Measurements from ENCODE around the gene MYBPC2. TPM values are rescaled to one million over a fixed set of nuclear protein-coding genes. Genes with fewer than 3 reads are reported as not detected.
A peak's percentile ranks its signal among the peaks of the same experiment; 100 is the strongest.

The MYBPC2 gene
- total RNA-seq, 1 donor from 2014 or later = not detected

GRCh38 chr19:50476907-50477238 is 44.2 kb downstream of the MYBPC2 start:
- peaks cover 22% of the 10 kb centered on the region for H3K4me1 ChIP-seq
- intact Hi-C loops (cut with DNase I) = no loop called here
- peaks cover 0 to 28% of the 10 kb centered on the region in 2 donors for H3K36me3 ChIP-seq

GRCh38 chr19:50477751-50478515 is 45.2 kb downstream of the MYBPC2 start:
- peak overlapping the region; percentile 77 to 86 for H3K4me3 ChIP-seq
- intact Hi-C loops (cut with DNase I) = no loop called here
- no peaks in the 10 kb centered on the region for H3K9me3 ChIP-seq
- peaks cover 22% of the 10 kb centered on the region for H3K4me1 ChIP-seq
- H3K36me3 ChIP-seq = peaks cover 0 to 34% of the 10 kb centered on the region in 2 donors
- TF ChIP-seq CTCF (IDR thresholded peaks at IDR 0.05) (no peak), POLR2A (IDR thresholded peaks at IDR 0.05) (no peak), POLR2AphosphoS5 (IDR thresholded peaks at IDR 0.05; ENCODE audit: insufficient read depth in 1 of 2, low read depth in 1 of 2) (no peak)
- no peak for DNase-seq (ENCODE audit: extremely low spot score in 2 of 2)
- no peaks in the 10 kb centered on the region for H3K27me3 ChIP-seq
- no peak overlapping the region for H3K27ac ChIP-seq

More at GRCh38 chr19:50476907-50477238, 44.2 kb downstream of the MYBPC2 start:
- Histone ChIP-seq H3K9me3 (no peaks in the 10 kb centered on the region), H3K27ac (peak overlapping the region; percentile 68), H3K27me3 (no peaks in the 10 kb centered on the region), H3K4me3 (peak overlapping the region; percentile 77 to 86)
- TF ChIP-seq POLR2AphosphoS5 (IDR thresholded peaks at IDR 0.05; ENCODE audit: insufficient read depth in 1 of 2, low read depth in 1 of 2) = no peak
- no peak for DNase-seq (ENCODE audit: extremely low spot score in 2 of 2)

GRCh38 chr19:50478901-50479715 is 46.4 kb downstream of the MYBPC2 start:
- intact Hi-C loops (cut with DNase I) = no loop called here

GRCh38 chr19:50479761-50480251 is 47.1 kb downstream of the MYBPC2 start:
- Histone ChIP-seq H3K4me1 (peaks cover 22% of the 10 kb centered on the region), H3K27me3 (no peaks in the 10 kb centered on the region), H3K27ac (no peak overlapping the region), H3K36me3 (peaks cover 0 to 38% of the 10 kb centered on the region in 2 donors), H3K4me3 (no peak overlapping the region), H3K9me3 (no peaks in the 10 kb centered on the region)
- intact Hi-C loops (cut with DNase I) = no loop called here
- no peak for DNase-seq (ENCODE audit: extremely low spot score in 2 of 2)
- TF ChIP-seq CTCF (IDR thresholded peaks at IDR 0.05) (no peak), POLR2A (IDR thresholded peaks at IDR 0.05) (no peak), POLR2AphosphoS5 (IDR thresholded peaks at IDR 0.05; ENCODE audit: insufficient read depth in 1 of 2, low read depth in 1 of 2) (no peak)

More at GRCh38 chr19:50478901-50479715, 46.4 kb downstream of the MYBPC2 start:
- no peak for DNase-seq (ENCODE audit: extremely low spot score in 2 of 2)
- H3K4me1 ChIP-seq = peaks cover 22% of the 10 kb centered on the region
- TF ChIP-seq POLR2A (IDR thresholded peaks at IDR 0.05) (no peak), CTCF (IDR thresholded peaks at IDR 0.05) (peak in 1 of 3 experiments; percentile 7)
- no peak overlapping the region for H3K27ac ChIP-seq
- H3K9me3 ChIP-seq = no peaks in the 10 kb centered on the region
- peaks cover 0 to 38% of the 10 kb centered on the region in 2 donors for H3K36me3 ChIP-seq
- no peak overlapping the region for H3K4me3 ChIP-seq
- H3K27me3 ChIP-seq = no peaks in the 10 kb centered on the region

DNA sequence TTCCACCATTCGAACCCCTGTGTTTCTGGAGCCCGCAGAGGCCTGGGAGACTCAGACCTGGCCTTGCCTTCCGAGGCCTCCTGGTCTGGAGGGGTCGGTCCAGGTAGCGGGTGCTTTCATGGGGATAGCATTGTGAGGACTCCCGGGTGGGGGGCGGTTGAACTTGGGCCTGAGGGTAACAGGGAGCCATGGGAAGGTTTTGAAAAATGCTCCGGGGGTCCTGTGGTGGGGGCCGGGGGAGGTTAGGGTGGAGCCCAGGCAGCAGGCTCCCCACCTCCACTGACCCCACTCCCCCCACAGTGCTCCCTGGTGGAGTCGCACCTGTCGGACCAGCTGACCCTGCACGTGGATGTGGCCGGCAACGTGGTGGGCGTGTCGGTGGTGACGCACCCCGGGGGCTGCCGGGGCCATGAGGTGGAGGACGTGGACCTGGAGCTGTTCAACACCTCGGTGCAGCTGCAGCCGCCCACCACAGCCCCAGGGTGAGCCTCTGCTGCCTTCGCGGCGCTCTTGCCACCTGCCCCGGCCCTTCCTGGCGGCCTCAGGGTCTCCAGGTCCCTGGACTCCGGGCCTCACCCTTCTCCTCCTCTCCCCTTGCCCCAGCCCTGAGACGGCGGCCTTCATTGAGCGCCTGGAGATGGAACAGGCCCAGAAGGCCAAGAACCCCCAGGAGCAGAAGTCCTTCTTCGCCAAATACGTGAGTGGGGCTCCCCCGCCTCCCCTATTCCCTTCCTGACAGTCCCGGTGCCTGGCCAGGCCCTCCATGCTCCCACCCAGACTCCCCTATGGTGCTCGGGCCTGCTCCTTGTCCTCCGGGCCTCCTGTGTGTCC is 47.8 kb downstream of the MYBPC2 start:
- Histone ChIP-seq H3K36me3 (peaks cover 0 to 38% of the 10 kb centered on the region in 2 donors), H3K27ac (no peak overlapping the region), H3K9me3 (no peaks in the 10 kb centered on the region), H3K4me1 (peaks cover 22% of the 10 kb centered on the region), H3K4me3 (no peak overlapping the region), H3K27me3 (no peaks in the 10 kb centered on the region)
- TF ChIP-seq POLR2A (IDR thresholded peaks at IDR 0.05) (no peak), POLR2AphosphoS5 (IDR thresholded peaks at IDR 0.05; ENCODE audit: insufficient read depth in 1 of 2, low read depth in 1 of 2) (no peak), CTCF (IDR thresholded peaks at IDR 0.05) (no peak)
- intact Hi-C loops (cut with DNase I) = no loop called here
- DNase-seq (ENCODE audit: extremely low spot score in 2 of 2) = no peak

Data from vagina (tissue), 2 donors.